ENCODE data around the gene SORBS1. TPM values are rescaled to one million over a fixed set of nuclear protein-coding genes. Genes with fewer than 3 reads are reported as not detected.

Gene SORBS1
- total and polyA plus RNA-seq, 9 of the 15 experiments (the other 6 are each of a cell fraction or from before 2014, with no cell fraction given): 2.0 to 13.3 (median 6.5) TPM

- TF ChIP-seq USF1 (CRISPR knock-in tag; IDR thresholded peaks at IDR 0.05): peak; percentile 60
- no peak for TF ChIP-seq TBP (optimal IDR thresholded peaks at IDR 0.05; ENCODE audit: low read depth, low read length)
- TF ChIP-seq NFE2L1 (tag; IDR thresholded peaks at IDR 0.05; ENCODE audit: borderline replicate concordance, low read depth): 0 out of 2 replicates have a peak, but pooled peaks have one; percentile 30
- TF ChIP-seq KLF10 (CRISPR knock-in tag; IDR thresholded peaks at IDR 0.05): no peak
- TF ChIP-seq HMBOX1 (IDR thresholded peaks at IDR 0.05): peak; percentile 85
- no peak for TF ChIP-seq ETS1 (conservative IDR thresholded peaks at IDR 0.05; ENCODE audit: control insufficient read depth, low read depth, low read length)
- peak; percentile 73 for TF ChIP-seq ZEB2 (IDR thresholded peaks at IDR 0.05)
- TF ChIP-seq RBM22 (IDR thresholded peaks at IDR 0.05; ENCODE audit: low read depth, low read length, poor library complexity, severe bottlenecking): no peak
- TF ChIP-seq CHD1 (IDR thresholded peaks at IDR 0.05; ENCODE audit: low read length): no peak
- no peak for TF ChIP-seq ZKSCAN3 (CRISPR knock-in tag; IDR thresholded peaks at IDR 0.05)
These were observed 166.8 kb downstream of the SORBS1 start (continued) for GRCh38 chr10:95394161-95394880.
